ENCODE data around the gene EFTUD2.
"Not testable (repeated sequence)": the region's sequence is repeated elsewhere in the genome, so short reads cannot be mapped to it uniquely, and the experiment has no call there.

The EFTUD2 gene

GRCh38 chr17:44899074-44899782, at the start of gene EFTUD2:
EFTUD2 (minus strand) TSS chr17:44899445; CDS start chr17:44894521, 4,924 bp downstream.
- peak; percentile 93 for DNase-seq

- DNase-seq = no peak
Observed at GRCh38 chr17:44948315-44948795, 49.1 kb upstream of the EFTUD2 start.

- DNase-seq = peak; percentile 99
Observed at GRCh38 chr17:44947461-44948314, 48.4 kb upstream of the EFTUD2 start, which contains the start of gene KIF18B. KIF18B (minus strand) TSS chr17:44947773; CDS start chr17:44936344, 11,429 bp downstream.

GRCh38 chr17:44945652-44946051, 46.4 kb upstream of the EFTUD2 start:
- DNase-seq = not testable (repeated sequence)

- DNase-seq = no peak
Observed at GRCh38 chr17:44942456-44942855, 43.2 kb upstream of the EFTUD2 start.

- no peak for DNase-seq
Observed at GRCh38 chr17:44941712-44942331, 42.6 kb upstream of the EFTUD2 start.

GRCh38 chr17:44940768-44941167, 41.5 kb upstream of the EFTUD2 start:
- DNase-seq = no peak

GRCh38 chr17:44940317-44940716, 41.1 kb upstream of the EFTUD2 start:
- DNase-seq = no peak

GRCh38 chr17:44935116-44935515, 35.9 kb upstream of the EFTUD2 start:
- DNase-seq = no peak

- DNase-seq = no peak
Observed at GRCh38 chr17:44934745-44935105, 35.5 kb upstream of the EFTUD2 start.

- no peak for DNase-seq
Observed at GRCh38 chr17:44933824-44934744, 34.8 kb upstream of the EFTUD2 start.

GRCh38 chr17:44932787-44933097, 33.5 kb upstream of the EFTUD2 start:
- no peak for DNase-seq

- no peak for DNase-seq
Observed at GRCh38 chr17:44932096-44932786, 33.0 kb upstream of the EFTUD2 start.

- no peak for DNase-seq
Observed at GRCh38 chr17:44931376-44931775, 32.1 kb upstream of the EFTUD2 start.

- no peak for DNase-seq
Observed at GRCh38 chr17:44930667-44931066, 31.4 kb upstream of the EFTUD2 start.

- DNase-seq = no peak
Observed at GRCh38 chr17:44928950-44929720, 29.9 kb upstream of the EFTUD2 start.

- DNase-seq = no peak
Observed at GRCh38 chr17:44928136-44928535, 28.9 kb upstream of the EFTUD2 start.

GRCh38 chr17:44927696-44928095, 28.5 kb upstream of the EFTUD2 start:
- no peak for DNase-seq

- no peak for DNase-seq
Observed at GRCh38 chr17:44926821-44927525, 27.7 kb upstream of the EFTUD2 start.
